HCT116 (cell line): ENCODE results near the gene NUDT5.

Experiments used
- EZH2 ChIP-seq: fragments of 200-600 bp; sonication (generic); IDR thresholded peaks from 2 replicates; pipeline ENCODE4 v1.6.1; 2017; ENCODE audit warnings: antibody characterized with exemption, mixed run types
- EZH2phosphoT487 ChIP-seq: fragments of 200-600 bp; IDR thresholded peaks from 2 replicates; pipeline ENCODE4 v1.6.1; 2018; ENCODE audit warnings: antibody characterized with exemption, borderline replicate concordance
- FOSL1 ChIP-seq: IDR thresholded peaks from 2 replicates; pipeline ENCODE4 v1.6.1; 2012; ENCODE audit warnings: low read depth
- JUND ChIP-seq: IDR thresholded peaks from 2 replicates; pipeline ENCODE4 v1.6.1; 2012
- POLR2A ChIP-seq: IDR thresholded peaks from 2 replicates; pipeline ENCODE4 v1.7.0; 2011; ENCODE audit warnings: borderline replicate concordance; ENCODE audit not compliant: insufficient read depth, insufficient read length; ENCODE audit errors: extremely low read depth
- POLR2AphosphoS5 ChIP-seq: IDR thresholded peaks from 2 replicates; pipeline ENCODE4 v1.6.1; 2011; ENCODE audit warnings: mild to moderate bottlenecking, low read depth, low read length, moderate library complexity
- SP1 ChIP-seq: IDR thresholded peaks from 2 replicates; pipeline ENCODE4 v1.6.1; 2012; ENCODE audit warnings: low read depth
- SRF ChIP-seq: IDR thresholded peaks from 2 replicates; pipeline ENCODE4 v1.6.1; 2012; ENCODE audit warnings: low read depth
- TCF7L2 ChIP-seq: IDR thresholded peaks from 2 replicates; pipeline ENCODE4 v1.7.0; 2011; ENCODE audit warnings: borderline replicate concordance, inconsistent platforms; ENCODE audit not compliant: insufficient read depth, insufficient read length; ENCODE audit errors: extremely low read depth
- ZFX ChIP-seq: fragments of 450-650 bp; IDR thresholded peaks from 2 replicates; pipeline ENCODE4 v1.6.1; 2017
- ZNF274 ChIP-seq: fragments of 200-500 bp; sonication (Bioruptor generic); IDR thresholded peaks from 2 replicates; pipeline ENCODE4 v1.6.1; 2014; ENCODE audit warnings: mild to moderate bottlenecking, low read depth, low read length, inconsistent platforms
- TF ChIP-seq, protein P1 (sequence below), 3 experiments: fragments of 200-600 bp in 1 of 3; sonication (generic) in 1 of 3; IDR thresholded peaks in 2 of 3; conservative IDR thresholded peaks in 1 of 3; 2 replicates each; pipeline ENCODE4 v1.5.1; 2012 to 2017; ENCODE audit warnings: low read depth in 2 of 3, low read length in 2 of 3, antibody characterized with exemption in 1 of 3, borderline replicate concordance in 1 of 3, control low read depth in 1 of 3, mild to moderate bottlenecking in 1 of 3, mixed read lengths in 1 of 3, mixed run types in 1 of 3, moderate library complexity in 1 of 3; ENCODE audit not compliant: insufficient read depth in 1 of 3
- TF ChIP-seq, protein P2 (sequence below): IDR thresholded peaks from 2 replicates; pipeline ENCODE4 v1.6.1; 2012; ENCODE audit warnings: low read depth
- TF ChIP-seq, protein P3 (sequence below): IDR thresholded peaks from 2 replicates; pipeline ENCODE4 v1.6.1; 2011; ENCODE audit warnings: mild to moderate bottlenecking, low read length, moderate library complexity; ENCODE audit not compliant: insufficient replicate concordance; ENCODE audit errors: extremely low read depth

DNA sequence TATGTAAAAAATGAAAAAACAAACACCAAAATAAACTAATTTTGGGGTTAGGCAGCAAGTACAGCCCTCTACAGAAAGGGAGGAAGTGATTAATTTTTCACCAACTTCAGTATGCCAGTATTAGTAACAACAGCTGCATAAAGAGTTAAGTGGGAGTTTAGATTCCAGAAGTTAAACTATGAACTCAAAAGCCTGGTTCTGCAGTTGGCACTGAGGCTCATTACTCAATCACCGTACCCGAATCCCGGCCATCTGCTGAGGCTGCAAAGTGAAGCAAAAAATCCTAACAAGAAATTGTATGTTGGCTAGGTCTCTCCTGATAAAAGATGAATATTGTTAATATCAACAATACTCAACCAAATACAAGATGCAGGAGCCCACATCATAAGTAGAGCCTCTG is 4.0 kb downstream of the NUDT5 start:
- TF ChIP-seq JUND (no peak), TCF7L2 (no peak), POLR2AphosphoS5 (no peak), ZNF274 (no peak), POLR2A (no peak), SRF (no peak), EZH2 (no peak), FOSL1 (no peak), SP1 (no peak), EZH2phosphoT487 (no peak), ZFX (no peak)
- TF ChIP-seq, protein P1, sequence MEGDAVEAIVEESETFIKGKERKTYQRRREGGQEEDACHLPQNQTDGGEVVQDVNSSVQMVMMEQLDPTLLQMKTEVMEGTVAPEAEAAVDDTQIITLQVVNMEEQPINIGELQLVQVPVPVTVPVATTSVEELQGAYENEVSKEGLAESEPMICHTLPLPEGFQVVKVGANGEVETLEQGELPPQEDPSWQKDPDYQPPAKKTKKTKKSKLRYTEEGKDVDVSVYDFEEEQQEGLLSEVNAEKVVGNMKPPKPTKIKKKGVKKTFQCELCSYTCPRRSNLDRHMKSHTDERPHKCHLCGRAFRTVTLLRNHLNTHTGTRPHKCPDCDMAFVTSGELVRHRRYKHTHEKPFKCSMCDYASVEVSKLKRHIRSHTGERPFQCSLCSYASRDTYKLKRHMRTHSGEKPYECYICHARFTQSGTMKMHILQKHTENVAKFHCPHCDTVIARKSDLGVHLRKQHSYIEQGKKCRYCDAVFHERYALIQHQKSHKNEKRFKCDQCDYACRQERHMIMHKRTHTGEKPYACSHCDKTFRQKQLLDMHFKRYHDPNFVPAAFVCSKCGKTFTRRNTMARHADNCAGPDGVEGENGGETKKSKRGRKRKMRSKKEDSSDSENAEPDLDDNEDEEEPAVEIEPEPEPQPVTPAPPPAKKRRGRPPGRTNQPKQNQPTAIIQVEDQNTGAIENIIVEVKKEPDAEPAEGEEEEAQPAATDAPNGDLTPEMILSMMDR (IDR thresholded peaks at IDR 0.05 in 2 of 3, conservative IDR thresholded peaks at IDR 0.05 in 1 of 3; ENCODE audit: borderline replicate concordance in 1 of 3, insufficient read depth in 1 of 3, low read depth in 2 of 3, low read length in 2 of 3), result no peak
- TF ChIP-seq, protein P2, sequence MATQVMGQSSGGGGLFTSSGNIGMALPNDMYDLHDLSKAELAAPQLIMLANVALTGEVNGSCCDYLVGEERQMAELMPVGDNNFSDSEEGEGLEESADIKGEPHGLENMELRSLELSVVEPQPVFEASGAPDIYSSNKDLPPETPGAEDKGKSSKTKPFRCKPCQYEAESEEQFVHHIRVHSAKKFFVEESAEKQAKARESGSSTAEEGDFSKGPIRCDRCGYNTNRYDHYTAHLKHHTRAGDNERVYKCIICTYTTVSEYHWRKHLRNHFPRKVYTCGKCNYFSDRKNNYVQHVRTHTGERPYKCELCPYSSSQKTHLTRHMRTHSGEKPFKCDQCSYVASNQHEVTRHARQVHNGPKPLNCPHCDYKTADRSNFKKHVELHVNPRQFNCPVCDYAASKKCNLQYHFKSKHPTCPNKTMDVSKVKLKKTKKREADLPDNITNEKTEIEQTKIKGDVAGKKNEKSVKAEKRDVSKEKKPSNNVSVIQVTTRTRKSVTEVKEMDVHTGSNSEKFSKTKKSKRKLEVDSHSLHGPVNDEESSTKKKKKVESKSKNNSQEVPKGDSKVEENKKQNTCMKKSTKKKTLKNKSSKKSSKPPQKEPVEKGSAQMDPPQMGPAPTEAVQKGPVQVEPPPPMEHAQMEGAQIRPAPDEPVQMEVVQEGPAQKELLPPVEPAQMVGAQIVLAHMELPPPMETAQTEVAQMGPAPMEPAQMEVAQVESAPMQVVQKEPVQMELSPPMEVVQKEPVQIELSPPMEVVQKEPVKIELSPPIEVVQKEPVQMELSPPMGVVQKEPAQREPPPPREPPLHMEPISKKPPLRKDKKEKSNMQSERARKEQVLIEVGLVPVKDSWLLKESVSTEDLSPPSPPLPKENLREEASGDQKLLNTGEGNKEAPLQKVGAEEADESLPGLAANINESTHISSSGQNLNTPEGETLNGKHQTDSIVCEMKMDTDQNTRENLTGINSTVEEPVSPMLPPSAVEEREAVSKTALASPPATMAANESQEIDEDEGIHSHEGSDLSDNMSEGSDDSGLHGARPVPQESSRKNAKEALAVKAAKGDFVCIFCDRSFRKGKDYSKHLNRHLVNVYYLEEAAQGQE, result no peak
- TF ChIP-seq, protein P3, sequence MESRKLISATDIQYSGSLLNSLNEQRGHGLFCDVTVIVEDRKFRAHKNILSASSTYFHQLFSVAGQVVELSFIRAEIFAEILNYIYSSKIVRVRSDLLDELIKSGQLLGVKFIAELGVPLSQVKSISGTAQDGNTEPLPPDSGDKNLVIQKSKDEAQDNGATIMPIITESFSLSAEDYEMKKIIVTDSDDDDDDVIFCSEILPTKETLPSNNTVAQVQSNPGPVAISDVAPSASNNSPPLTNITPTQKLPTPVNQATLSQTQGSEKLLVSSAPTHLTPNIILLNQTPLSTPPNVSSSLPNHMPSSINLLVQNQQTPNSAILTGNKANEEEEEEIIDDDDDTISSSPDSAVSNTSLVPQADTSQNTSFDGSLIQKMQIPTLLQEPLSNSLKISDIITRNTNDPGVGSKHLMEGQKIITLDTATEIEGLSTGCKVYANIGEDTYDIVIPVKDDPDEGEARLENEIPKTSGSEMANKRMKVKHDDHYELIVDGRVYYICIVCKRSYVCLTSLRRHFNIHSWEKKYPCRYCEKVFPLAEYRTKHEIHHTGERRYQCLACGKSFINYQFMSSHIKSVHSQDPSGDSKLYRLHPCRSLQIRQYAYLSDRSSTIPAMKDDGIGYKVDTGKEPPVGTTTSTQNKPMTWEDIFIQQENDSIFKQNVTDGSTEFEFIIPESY, result no peak
